HEK293 (cell line): ENCODE measurements around the gene RNF115.

Experiments used
- GLIS2 ChIP-seq: fragments of 450-650 bp; formaldehyde crosslinking; IDR thresholded peaks from 2 replicates; pipeline ENCODE4 v1.5.1; 2016; ENCODE audit warnings: missing biosample characterization, missing genetic modification characterization
- HOXC10 ChIP-seq: sonication (generic); formaldehyde crosslinking; IDR thresholded peaks from 2 replicates; pipeline ENCODE4 v1.8.1; 2023; ENCODE audit warnings: mild to moderate bottlenecking, missing genetic modification reagents
- MZF1 ChIP-seq: fragments of 450-650 bp; formaldehyde crosslinking; IDR thresholded peaks from 2 replicates; pipeline ENCODE4 v1.5.1; 2017; ENCODE audit warnings: missing biosample characterization, missing genetic modification characterization, borderline replicate concordance
- OVOL3 ChIP-seq: fragments of 450-650 bp; formaldehyde crosslinking; IDR thresholded peaks from 2 replicates; pipeline ENCODE4 v1.5.1; 2016; ENCODE audit warnings: missing biosample characterization, missing genetic modification characterization
- SALL2 ChIP-seq: fragments of 450-650 bp; formaldehyde crosslinking; IDR thresholded peaks from 2 replicates; pipeline ENCODE4 v1.5.0; 2017; ENCODE audit warnings: missing biosample characterization, mild to moderate bottlenecking, missing genetic modification characterization, borderline replicate concordance
- TRIM28 ChIP-seq: IDR thresholded peaks from 2 replicates; pipeline ENCODE4 v1.6.1; 2011; ENCODE audit warnings: low read length, control low read depth, borderline replicate concordance
- ZFP69B ChIP-seq: fragments of 450-650 bp; formaldehyde crosslinking; IDR thresholded peaks from 2 replicates; pipeline ENCODE4 v1.5.1; 2016; ENCODE audit warnings: missing biosample characterization, missing genetic modification characterization
- ZNF121 ChIP-seq: fragments of 450-650 bp; formaldehyde crosslinking; IDR thresholded peaks from 2 replicates; pipeline ENCODE4 v1.5.1; 2016; ENCODE audit warnings: missing biosample characterization, missing genetic modification characterization
- ZNF132 ChIP-seq: fragments of 450-650 bp; formaldehyde crosslinking; IDR thresholded peaks from 2 replicates; pipeline ENCODE4 v1.5.1; 2017; ENCODE audit warnings: missing biosample characterization, missing genetic modification characterization, borderline replicate concordance
- ZNF16 ChIP-seq: fragments of 450-650 bp; formaldehyde crosslinking; IDR thresholded peaks from 2 replicates; pipeline ENCODE4 v1.5.1; 2016; ENCODE audit warnings: low read depth, missing biosample characterization, missing genetic modification characterization
- ZNF2 ChIP-seq: fragments of 450-650 bp; formaldehyde crosslinking; IDR thresholded peaks from 2 replicates; pipeline ENCODE4 v1.5.1; 2016; ENCODE audit warnings: missing biosample characterization, missing genetic modification characterization
- ZNF23 ChIP-seq: fragments of 450-650 bp; formaldehyde crosslinking; IDR thresholded peaks from 2 replicates; pipeline ENCODE4 v1.5.1; 2016; ENCODE audit warnings: missing biosample characterization, missing genetic modification characterization, borderline replicate concordance
- ZNF350 ChIP-seq: fragments of 450-650 bp; formaldehyde crosslinking; IDR thresholded peaks from 2 replicates; pipeline ENCODE4 v1.5.0; 2017; ENCODE audit warnings: missing biosample characterization, mild to moderate bottlenecking, missing genetic modification characterization
- ZNF354C ChIP-seq: fragments of 450-650 bp; formaldehyde crosslinking; IDR thresholded peaks from 2 replicates; pipeline ENCODE4 v1.5.1; 2016; ENCODE audit warnings: missing biosample characterization, missing genetic modification characterization, low read depth, borderline replicate concordance
- ZNF514 ChIP-seq: fragments of 450-650 bp; formaldehyde crosslinking; IDR thresholded peaks from 2 replicates; pipeline ENCODE4 v1.5.1; 2016; ENCODE audit warnings: missing biosample characterization, missing genetic modification characterization
- ZNF558 ChIP-seq: fragments of 450-650 bp; formaldehyde crosslinking; IDR thresholded peaks from 2 replicates; pipeline ENCODE4 v1.5.1; 2016; ENCODE audit warnings: missing biosample characterization, missing genetic modification characterization
- ZNF571 ChIP-seq: fragments of 450-650 bp; formaldehyde crosslinking; IDR thresholded peaks from 2 replicates; pipeline ENCODE4 v1.5.0; 2017; ENCODE audit warnings: missing biosample characterization, missing genetic modification characterization
- ZNF658 ChIP-seq: fragments of 450-650 bp; formaldehyde crosslinking; IDR thresholded peaks from 2 replicates; pipeline ENCODE4; 2016; ENCODE audit warnings: missing biosample characterization, missing genetic modification characterization
- ZNF664 ChIP-seq: fragments of 450-650 bp; formaldehyde crosslinking; IDR thresholded peaks from 2 replicates; pipeline ENCODE4 v1.5.1; 2016; ENCODE audit warnings: missing biosample characterization, missing genetic modification characterization
- ZNF670 ChIP-seq: fragments of 450-650 bp; formaldehyde crosslinking; IDR thresholded peaks from 2 replicates; pipeline ENCODE4 v1.5.1; 2016; ENCODE audit warnings: missing biosample characterization, missing genetic modification characterization, low read depth
- ZNF677 ChIP-seq: fragments of 450-650 bp; IDR thresholded peaks from 2 replicates; pipeline ENCODE4 v1.5.0; 2018; ENCODE audit warnings: missing biosample characterization, mild to moderate bottlenecking, missing genetic modification characterization, moderate library complexity
- ZNF830 ChIP-seq: fragments of 450-650 bp; IDR thresholded peaks from 2 replicates; pipeline ENCODE4 v1.5.0; 2018; ENCODE audit warnings: missing biosample characterization, missing genetic modification characterization, low read depth, mild to moderate bottlenecking, moderate library complexity
- ZNF837 ChIP-seq: fragments of 450-650 bp; formaldehyde crosslinking; IDR thresholded peaks from 2 replicates; pipeline ENCODE4 v1.5.1; 2016; ENCODE audit warnings: missing biosample characterization, missing genetic modification characterization
- ZXDB ChIP-seq: fragments of 450-650 bp; formaldehyde crosslinking; IDR thresholded peaks from 2 replicates; pipeline ENCODE4 v1.5.1; 2016; ENCODE audit warnings: missing biosample characterization, missing genetic modification characterization
- TF ChIP-seq, protein P1 (sequence below): fragments of 450-650 bp; formaldehyde crosslinking; IDR thresholded peaks from 2 replicates; pipeline ENCODE4 v1.5.1; 2016; ENCODE audit warnings: missing biosample characterization, missing genetic modification characterization, low read depth
- TF ChIP-seq, protein P2 (sequence below): fragments of 450-650 bp; formaldehyde crosslinking; IDR thresholded peaks from 2 replicates; pipeline ENCODE4 v1.5.1; 2016; ENCODE audit warnings: missing biosample characterization, missing genetic modification characterization, borderline replicate concordance
- TF ChIP-seq, protein P3 (sequence below): fragments of 450-650 bp; formaldehyde crosslinking; IDR thresholded peaks from 2 replicates; pipeline ENCODE4 v1.5.1; 2016; ENCODE audit warnings: missing biosample characterization, missing genetic modification characterization
- TF ChIP-seq, protein P4 (sequence below): fragments of 450-650 bp; formaldehyde crosslinking; conservative IDR thresholded peaks from 2 replicates; pipeline ENCODE4 v1.5.1; 2016; ENCODE audit warnings: low read depth, missing biosample characterization, missing genetic modification characterization
- TF ChIP-seq, protein P5 (sequence below): fragments of 450-650 bp; formaldehyde crosslinking; IDR thresholded peaks from 2 replicates; pipeline ENCODE4 v1.5.1; 2017; ENCODE audit warnings: missing biosample characterization, missing genetic modification characterization

The RNF115 gene

DNA sequence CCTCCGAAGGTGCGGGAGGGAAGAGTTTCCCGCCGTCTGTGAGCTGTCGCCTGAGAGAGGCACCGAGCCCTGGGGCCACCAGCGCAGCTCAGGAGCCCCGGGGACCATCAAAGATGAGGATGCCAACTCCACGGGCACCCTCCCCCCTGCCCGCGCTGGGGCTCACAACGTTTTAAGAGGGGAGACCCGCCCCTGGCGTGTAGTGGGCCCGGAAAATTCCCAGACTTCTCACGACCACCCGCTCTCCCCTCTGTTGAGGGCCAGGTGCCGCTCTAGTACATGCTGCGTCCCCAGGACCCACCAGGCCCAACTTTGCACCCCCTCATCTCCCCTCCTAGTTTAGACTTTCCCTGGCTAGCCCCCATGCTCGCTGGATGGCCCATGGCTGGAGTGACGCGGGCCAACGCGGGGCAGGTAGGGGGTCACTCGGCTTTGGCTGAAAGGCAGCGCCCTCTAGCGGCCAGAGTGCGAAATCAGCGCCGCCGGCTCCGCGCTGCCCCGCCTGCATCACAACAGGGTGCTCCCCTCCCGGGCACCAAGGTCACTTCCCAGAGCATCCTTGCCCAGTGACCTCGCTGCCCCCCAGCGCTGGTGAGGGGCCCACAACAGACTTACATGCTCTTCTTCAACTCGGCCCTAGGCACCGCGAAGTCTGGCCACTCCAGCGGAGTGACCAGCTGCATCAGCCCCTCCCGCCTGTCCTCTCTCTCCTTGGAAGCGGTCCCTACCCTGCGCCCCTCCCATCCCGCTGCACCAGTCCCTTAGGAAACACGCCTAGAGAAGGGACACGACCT is 102.8 kb downstream of the RNF115 start (continued):
- TF ChIP-seq ZNF670 (tag by site-specific recombination), result no peak
- TF ChIP-seq ZNF830, result no peak
- TF ChIP-seq, protein P1, sequence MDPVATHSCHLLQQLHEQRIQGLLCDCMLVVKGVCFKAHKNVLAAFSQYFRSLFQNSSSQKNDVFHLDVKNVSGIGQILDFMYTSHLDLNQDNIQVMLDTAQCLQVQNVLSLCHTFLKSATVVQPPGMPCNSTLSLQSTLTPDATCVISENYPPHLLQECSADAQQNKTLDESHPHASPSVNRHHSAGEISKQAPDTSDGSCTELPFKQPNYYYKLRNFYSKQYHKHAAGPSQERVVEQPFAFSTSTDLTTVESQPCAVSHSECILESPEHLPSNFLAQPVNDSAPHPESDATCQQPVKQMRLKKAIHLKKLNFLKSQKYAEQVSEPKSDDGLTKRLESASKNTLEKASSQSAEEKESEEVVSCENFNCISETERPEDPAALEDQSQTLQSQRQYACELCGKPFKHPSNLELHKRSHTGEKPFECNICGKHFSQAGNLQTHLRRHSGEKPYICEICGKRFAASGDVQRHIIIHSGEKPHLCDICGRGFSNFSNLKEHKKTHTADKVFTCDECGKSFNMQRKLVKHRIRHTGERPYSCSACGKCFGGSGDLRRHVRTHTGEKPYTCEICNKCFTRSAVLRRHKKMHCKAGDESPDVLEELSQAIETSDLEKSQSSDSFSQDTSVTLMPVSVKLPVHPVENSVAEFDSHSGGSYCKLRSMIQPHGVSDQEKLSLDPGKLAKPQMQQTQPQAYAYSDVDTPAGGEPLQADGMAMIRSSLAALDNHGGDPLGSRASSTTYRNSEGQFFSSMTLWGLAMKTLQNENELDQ, result no peak
- peak; percentile 66; the same call in 1 of the 2 replicates for TF ChIP-seq ZFP69B (tag by site-specific recombination)
- no peak for TF ChIP-seq ZNF132
- TF ChIP-seq, protein P2, sequence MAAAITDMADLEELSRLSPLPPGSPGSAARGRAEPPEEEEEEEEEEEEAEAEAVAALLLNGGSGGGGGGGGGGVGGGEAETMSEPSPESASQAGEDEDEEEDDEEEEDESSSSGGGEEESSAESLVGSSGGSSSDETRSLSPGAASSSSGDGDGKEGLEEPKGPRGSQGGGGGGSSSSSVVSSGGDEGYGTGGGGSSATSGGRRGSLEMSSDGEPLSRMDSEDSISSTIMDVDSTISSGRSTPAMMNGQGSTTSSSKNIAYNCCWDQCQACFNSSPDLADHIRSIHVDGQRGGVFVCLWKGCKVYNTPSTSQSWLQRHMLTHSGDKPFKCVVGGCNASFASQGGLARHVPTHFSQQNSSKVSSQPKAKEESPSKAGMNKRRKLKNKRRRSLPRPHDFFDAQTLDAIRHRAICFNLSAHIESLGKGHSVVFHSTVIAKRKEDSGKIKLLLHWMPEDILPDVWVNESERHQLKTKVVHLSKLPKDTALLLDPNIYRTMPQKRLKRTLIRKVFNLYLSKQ (tag by site-specific recombination), result no peak
- TF ChIP-seq OVOL3 (tag by site-specific recombination), result no peak
- TF ChIP-seq SALL2 (tag by site-specific recombination), result no peak
- no peak for TF ChIP-seq ZNF514
- TF ChIP-seq MZF1 (tag by site-specific recombination), result no peak
- TF ChIP-seq ZNF837 (tag by site-specific recombination), result no peak
- TF ChIP-seq ZNF558 (tag by site-specific recombination), result no peak
- peak; percentile 92 for TF ChIP-seq ZNF2 (tag by site-specific recombination)
- TF ChIP-seq, protein P3, sequence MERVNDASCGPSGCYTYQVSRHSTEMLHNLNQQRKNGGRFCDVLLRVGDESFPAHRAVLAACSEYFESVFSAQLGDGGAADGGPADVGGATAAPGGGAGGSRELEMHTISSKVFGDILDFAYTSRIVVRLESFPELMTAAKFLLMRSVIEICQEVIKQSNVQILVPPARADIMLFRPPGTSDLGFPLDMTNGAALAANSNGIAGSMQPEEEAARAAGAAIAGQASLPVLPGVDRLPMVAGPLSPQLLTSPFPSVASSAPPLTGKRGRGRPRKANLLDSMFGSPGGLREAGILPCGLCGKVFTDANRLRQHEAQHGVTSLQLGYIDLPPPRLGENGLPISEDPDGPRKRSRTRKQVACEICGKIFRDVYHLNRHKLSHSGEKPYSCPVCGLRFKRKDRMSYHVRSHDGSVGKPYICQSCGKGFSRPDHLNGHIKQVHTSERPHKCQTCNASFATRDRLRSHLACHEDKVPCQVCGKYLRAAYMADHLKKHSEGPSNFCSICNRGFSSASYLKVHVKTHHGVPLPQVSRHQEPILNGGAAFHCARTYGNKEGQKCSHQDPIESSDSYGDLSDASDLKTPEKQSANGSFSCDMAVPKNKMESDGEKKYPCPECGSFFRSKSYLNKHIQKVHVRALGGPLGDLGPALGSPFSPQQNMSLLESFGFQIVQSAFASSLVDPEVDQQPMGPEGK (tag by site-specific recombination), result peak; percentile 85
- no peak for TF ChIP-seq ZNF571 (tag by site-specific recombination)
- TF ChIP-seq GLIS2 (tag by site-specific recombination), result peak; percentile 90
- TF ChIP-seq ZNF23 (tag by site-specific recombination), result no peak
- no peak for TF ChIP-seq ZNF350
- TF ChIP-seq ZXDB (tag by site-specific recombination), result 0 out of 2 replicates have a peak, but pooled peaks have one; percentile 50
- TF ChIP-seq, protein P4, sequence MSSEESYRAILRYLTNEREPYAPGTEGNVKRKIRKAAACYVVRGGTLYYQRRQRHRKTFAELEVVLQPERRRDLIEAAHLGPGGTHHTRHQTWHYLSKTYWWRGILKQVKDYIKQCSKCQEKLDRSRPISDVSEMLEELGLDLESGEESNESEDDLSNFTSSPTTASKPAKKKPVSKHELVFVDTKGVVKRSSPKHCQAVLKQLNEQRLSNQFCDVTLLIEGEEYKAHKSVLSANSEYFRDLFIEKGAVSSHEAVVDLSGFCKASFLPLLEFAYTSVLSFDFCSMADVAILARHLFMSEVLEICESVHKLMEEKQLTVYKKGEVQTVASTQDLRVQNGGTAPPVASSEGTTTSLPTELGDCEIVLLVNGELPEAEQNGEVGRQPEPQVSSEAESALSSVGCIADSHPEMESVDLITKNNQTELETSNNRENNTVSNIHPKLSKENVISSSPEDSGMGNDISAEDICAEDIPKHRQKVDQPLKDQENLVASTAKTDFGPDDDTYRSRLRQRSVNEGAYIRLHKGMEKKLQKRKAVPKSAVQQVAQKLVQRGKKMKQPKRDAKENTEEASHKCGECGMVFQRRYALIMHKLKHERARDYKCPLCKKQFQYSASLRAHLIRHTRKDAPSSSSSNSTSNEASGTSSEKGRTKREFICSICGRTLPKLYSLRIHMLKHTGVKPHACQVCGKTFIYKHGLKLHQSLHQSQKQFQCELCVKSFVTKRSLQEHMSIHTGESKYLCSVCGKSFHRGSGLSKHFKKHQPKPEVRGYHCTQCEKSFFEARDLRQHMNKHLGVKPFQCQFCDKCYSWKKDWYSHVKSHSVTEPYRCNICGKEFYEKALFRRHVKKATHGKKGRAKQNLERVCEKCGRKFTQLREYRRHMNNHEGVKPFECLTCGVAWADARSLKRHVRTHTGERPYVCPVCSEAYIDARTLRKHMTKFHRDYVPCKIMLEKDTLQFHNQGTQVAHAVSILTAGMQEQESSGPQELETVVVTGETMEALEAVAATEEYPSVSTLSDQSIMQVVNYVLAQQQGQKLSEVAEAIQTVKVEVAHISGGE, result no peak
- no peak for TF ChIP-seq TRIM28
- TF ChIP-seq ZNF354C (tag by site-specific recombination), result no peak
- TF ChIP-seq ZNF658, result no peak
- no peak for TF ChIP-seq ZNF16 (tag by site-specific recombination)
- TF ChIP-seq ZNF664 (tag by site-specific recombination), result no peak
- TF ChIP-seq HOXC10 (CRISPR knock-in tag), result no peak
- no peak for TF ChIP-seq ZNF121 (tag by site-specific recombination)
- no peak for TF ChIP-seq ZNF677 (tag by site-specific recombination)
- TF ChIP-seq, protein P5, sequence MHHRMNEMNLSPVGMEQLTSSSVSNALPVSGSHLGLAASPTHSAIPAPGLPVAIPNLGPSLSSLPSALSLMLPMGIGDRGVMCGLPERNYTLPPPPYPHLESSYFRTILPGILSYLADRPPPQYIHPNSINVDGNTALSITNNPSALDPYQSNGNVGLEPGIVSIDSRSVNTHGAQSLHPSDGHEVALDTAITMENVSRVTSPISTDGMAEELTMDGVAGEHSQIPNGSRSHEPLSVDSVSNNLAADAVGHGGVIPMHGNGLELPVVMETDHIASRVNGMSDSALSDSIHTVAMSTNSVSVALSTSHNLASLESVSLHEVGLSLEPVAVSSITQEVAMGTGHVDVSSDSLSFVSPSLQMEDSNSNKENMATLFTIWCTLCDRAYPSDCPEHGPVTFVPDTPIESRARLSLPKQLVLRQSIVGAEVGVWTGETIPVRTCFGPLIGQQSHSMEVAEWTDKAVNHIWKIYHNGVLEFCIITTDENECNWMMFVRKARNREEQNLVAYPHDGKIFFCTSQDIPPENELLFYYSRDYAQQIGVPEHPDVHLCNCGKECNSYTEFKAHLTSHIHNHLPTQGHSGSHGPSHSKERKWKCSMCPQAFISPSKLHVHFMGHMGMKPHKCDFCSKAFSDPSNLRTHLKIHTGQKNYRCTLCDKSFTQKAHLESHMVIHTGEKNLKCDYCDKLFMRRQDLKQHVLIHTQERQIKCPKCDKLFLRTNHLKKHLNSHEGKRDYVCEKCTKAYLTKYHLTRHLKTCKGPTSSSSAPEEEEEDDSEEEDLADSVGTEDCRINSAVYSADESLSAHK (tag by site-specific recombination), result 0 out of 2 replicates have a peak, but pooled peaks have one; percentile 18
